Uterus (tissue), 2 donors: ENCODE measurements around the gene BEND7.

Source experiments
- POLR2A ChIP-seq, 2 donors: fragments of 450-650 bp; IDR thresholded peaks; one replicate each; pipeline ENCODE4 v1.6.1; 2016; ENCODE audit warnings: antibody characterized with exemption in 2 of 2, mild to moderate bottlenecking in 1 of 2, moderate library complexity in 1 of 2
- TF ChIP-seq, protein P1 (sequence below), 4 experiments: fragments of 200-600 bp in 2 of 4; fragments of 450-650 bp in 2 of 4; sonication (generic) in 2 of 4; IDR thresholded peaks; one replicate each; pipeline ENCODE4 v1.5.1; 2016 to 2019; ENCODE audit warnings: antibody characterized with exemption in 4 of 4, mild to moderate bottlenecking in 2 of 4, moderate library complexity in 1 of 4

DNA sequence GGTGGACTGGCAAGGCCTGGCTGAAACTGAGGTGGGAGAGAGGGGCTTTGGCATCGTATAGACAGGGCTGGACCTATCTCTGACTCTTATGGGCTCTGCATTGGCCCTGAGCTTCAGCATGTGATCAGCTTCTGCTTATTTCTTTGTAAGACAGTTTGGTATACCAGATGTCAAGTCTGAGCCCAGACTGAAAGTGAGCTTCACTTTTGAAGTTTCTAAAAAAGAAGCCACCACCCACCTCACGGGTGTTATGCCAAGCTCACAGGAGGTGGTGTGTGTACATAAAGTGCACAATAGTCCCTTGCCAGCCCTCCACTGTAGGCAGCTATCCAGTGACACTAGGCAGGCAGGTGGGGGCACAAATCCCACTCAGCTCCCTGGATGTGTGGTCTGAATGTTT is 112.1 kb downstream of the BEND7 start:
- TF ChIP-seq POLR2A (IDR thresholded peaks at IDR 0.05), result no peak
- TF ChIP-seq, protein P1, sequence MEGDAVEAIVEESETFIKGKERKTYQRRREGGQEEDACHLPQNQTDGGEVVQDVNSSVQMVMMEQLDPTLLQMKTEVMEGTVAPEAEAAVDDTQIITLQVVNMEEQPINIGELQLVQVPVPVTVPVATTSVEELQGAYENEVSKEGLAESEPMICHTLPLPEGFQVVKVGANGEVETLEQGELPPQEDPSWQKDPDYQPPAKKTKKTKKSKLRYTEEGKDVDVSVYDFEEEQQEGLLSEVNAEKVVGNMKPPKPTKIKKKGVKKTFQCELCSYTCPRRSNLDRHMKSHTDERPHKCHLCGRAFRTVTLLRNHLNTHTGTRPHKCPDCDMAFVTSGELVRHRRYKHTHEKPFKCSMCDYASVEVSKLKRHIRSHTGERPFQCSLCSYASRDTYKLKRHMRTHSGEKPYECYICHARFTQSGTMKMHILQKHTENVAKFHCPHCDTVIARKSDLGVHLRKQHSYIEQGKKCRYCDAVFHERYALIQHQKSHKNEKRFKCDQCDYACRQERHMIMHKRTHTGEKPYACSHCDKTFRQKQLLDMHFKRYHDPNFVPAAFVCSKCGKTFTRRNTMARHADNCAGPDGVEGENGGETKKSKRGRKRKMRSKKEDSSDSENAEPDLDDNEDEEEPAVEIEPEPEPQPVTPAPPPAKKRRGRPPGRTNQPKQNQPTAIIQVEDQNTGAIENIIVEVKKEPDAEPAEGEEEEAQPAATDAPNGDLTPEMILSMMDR (IDR thresholded peaks at IDR 0.05), result no peak
